ENCODE data around the gene GGTA1. TPM values are rescaled to one million over a fixed set of nuclear protein-coding genes. Genes with fewer than 3 reads are reported as not detected.

GGTA1 gene
- polyA plus RNA-seq, 1 of the 3 experiments (the other 2 are of a cell fraction), result 0.03 TPM

- TF ChIP-seq SIN3A (IDR thresholded peaks at IDR 0.05; ENCODE audit: borderline replicate concordance, low read depth, low read length), result no peak
Measured at GRCh38 chr9:121472446-121472845, 27.2 kb downstream of the GGTA1 start (continued).

- H3F3A ChIP-seq (replicated peaks; ENCODE audit: insufficient read depth), result no peaks in the 10 kb centered on the region
- TF ChIP-seq FOSL2 (IDR thresholded peaks at IDR 0.05; ENCODE audit: borderline replicate concordance, low read depth), result no peak
- TF ChIP-seq EZH2phosphoT487 (IDR thresholded peaks at IDR 0.05; ENCODE audit: borderline replicate concordance, low read depth), result no peak
- no peak for TF ChIP-seq RXRA (IDR thresholded peaks at IDR 0.05; ENCODE audit: borderline replicate concordance, low read depth)
- no peak for TF ChIP-seq RCOR1 (IDR thresholded peaks at IDR 0.05; ENCODE audit: low read length)
- DNase-seq, result no peak
- no peaks in the 10 kb centered on the region for H3K79me2 ChIP-seq (ENCODE audit: insufficient read depth)
- peaks cover 16% of the 10 kb centered on the region for H3K27me3 ChIP-seq (ENCODE audit: insufficient read depth)
- H3K4me1 ChIP-seq (ENCODE audit: control insufficient read depth in 1 of 2, insufficient read depth in 2 of 2, low read depth in 1 of 2, low read length in 1 of 2), result peaks cover 0 to 2% of the 10 kb centered on the region in 2 experiments; a peak in 1 of 4 replicates
- ChIA-PET POLR2A (no interaction called here), CTCF (interaction anchor here (1.3 to 3.6 kb wide), 3 partner anchors 11 to 84 kb away, joined by 3 to 15 read pairs (median 5); no protein-coding TSS in a partner anchor)
- no peak overlapping the region for H3K27ac ChIP-seq (ENCODE audit: low read depth in 2 of 2, low read length in 1 of 2)
- H4K20me1 ChIP-seq (ENCODE audit: insufficient read depth), result no peaks in the 10 kb centered on the region
- H3K4me2 ChIP-seq, result no peak overlapping the region
- no peak overlapping the region for H3K4me3 ChIP-seq (ENCODE audit: low read depth in 2 of 2, low read length in 1 of 2)
- no peaks in the 10 kb centered on the region for H3K9me2 ChIP-seq
- H3K9me3 ChIP-seq, result no peaks in the 10 kb centered on the region
- H3K36me3 ChIP-seq (replicated peaks in 1 of 2; ENCODE audit: control insufficient read depth in 1 of 2, insufficient read depth in 2 of 2, low read length in 1 of 2), result no peaks in the 10 kb centered on the region
- no peak overlapping the region for H2AFZ ChIP-seq (ENCODE audit: low read depth)
- 0% methylated on average over 1 of the region's 1 CpG for WGBS (ENCODE audit: low lambda C conversion rate)
- no peak overlapping the region for H3K9ac ChIP-seq
Measured at GRCh38 chr9:121466142-121466541, 33.5 kb downstream of the GGTA1 start.

GRCh38 chr9:121464968-121465367, 34.7 kb downstream of the GGTA1 start:
- H3F3A ChIP-seq (replicated peaks; ENCODE audit: insufficient read depth), result no peaks in the 10 kb centered on the region
- no peak overlapping the region for H3K9ac ChIP-seq
- no peak overlapping the region for H3K27ac ChIP-seq (ENCODE audit: low read depth in 2 of 2, low read length in 1 of 2)
- no peaks in the 10 kb centered on the region for H3K79me2 ChIP-seq (ENCODE audit: insufficient read depth)
- no peak overlapping the region for H3K4me3 ChIP-seq (ENCODE audit: low read depth in 2 of 2, low read length in 1 of 2)
- no peak for DNase-seq
- no peak for TF ChIP-seq SIN3A (IDR thresholded peaks at IDR 0.05; ENCODE audit: borderline replicate concordance, low read depth, low read length)
- no peak for TF ChIP-seq EP300 (IDR thresholded peaks at IDR 0.05; ENCODE audit: borderline replicate concordance in 1 of 2, low read depth in 1 of 2, low read length in 1 of 2)
- TF ChIP-seq TAF1 (IDR thresholded peaks at IDR 0.05; ENCODE audit: borderline replicate concordance, low read depth, low read length), result no peak
- TF ChIP-seq JUND (IDR thresholded peaks at IDR 0.05), result no peak
- no peak for TF ChIP-seq RFX5 (IDR thresholded peaks at IDR 0.05; ENCODE audit: low read length)
- no peak overlapping the region for H3K4me2 ChIP-seq
- H3K36me3 ChIP-seq (replicated peaks in 1 of 2; ENCODE audit: control insufficient read depth in 1 of 2, insufficient read depth in 2 of 2, low read length in 1 of 2), result no peaks in the 10 kb centered on the region
- peaks cover 12% of the 10 kb centered on the region for H3K27me3 ChIP-seq (ENCODE audit: insufficient read depth)
- 33% methylated on average over 4 of the region's 4 CpGs for WGBS (ENCODE audit: low lambda C conversion rate)
- peaks cover 0 to 2% of the 10 kb centered on the region in 2 experiments; a peak in 1 of 4 replicates for H3K4me1 ChIP-seq (ENCODE audit: control insufficient read depth in 1 of 2, insufficient read depth in 2 of 2, low read depth in 1 of 2, low read length in 1 of 2)
- H4K20me1 ChIP-seq (ENCODE audit: insufficient read depth), result no peaks in the 10 kb centered on the region
- H2AFZ ChIP-seq (ENCODE audit: low read depth), result no peak overlapping the region; the same call in 1 of the 2 replicates
- ChIA-PET CTCF (interaction anchor here (1.5 to 3.6 kb wide), 2 partner anchors 10 to 33 kb away, joined by 5 to 15 read pairs; no protein-coding TSS in a partner anchor), POLR2A (no interaction called here)
- no peaks in the 10 kb centered on the region for H3K9me3 ChIP-seq
- H3K9me2 ChIP-seq, result no peaks in the 10 kb centered on the region

Measured in SK-N-SH (cell line).